GM18507 (cell line): ENCODE results near the gene FHL1.
"Not testable (repeated sequence)": the region's sequence is repeated elsewhere in the genome, so short reads cannot be mapped to it uniquely, and the experiment has no call there.

Experiments
- DNase-seq: peaks from one replicate; pipeline ENCODE4 v3.0.0; 2011; ENCODE audit warnings: low read depth; ENCODE audit not compliant: insufficient read length; ENCODE audit errors: extremely low spot score
- FAIRE-seq: peaks from 2 replicates; lab custom pipeline; 2011; peaks lifted over from hg19 to GRCh38; lab: Jason Lieb, UNC

Gene FHL1

GRCh38 chrX:136147315-136147901 lies at the start of gene FHL1:
FHL1 (plus strand) TSS chrX:136147533.
- FAIRE-seq, result no peak
- no peak for DNase-seq

- FAIRE-seq (no peak), DNase-seq (no peak)
These were observed 49.2 kb upstream of the FHL1 start for GRCh38 chrX:136097871-136098805.

GRCh38 chrX:136104936-136105335 lies 42.4 kb upstream of the FHL1 start:
- DNase-seq, result no peak
- FAIRE-seq, result no peak

- no peak for FAIRE-seq
- no peak for DNase-seq
These were observed 40.3 kb upstream of the FHL1 start for GRCh38 chrX:136106920-136107528.

- not testable (repeated sequence) for DNase-seq, FAIRE-seq
These were observed 38.4 kb upstream of the FHL1 start for GRCh38 chrX:136108905-136109304.

- FAIRE-seq, result no peak
- no peak for DNase-seq
These were observed 35.0 kb upstream of the FHL1 start for GRCh38 chrX:136112286-136112685.

- no peak for DNase-seq
- no peak for FAIRE-seq
These were observed 34.6 kb upstream of the FHL1 start for GRCh38 chrX:136112778-136113177.

GRCh38 chrX:136115126-136115903 lies 32.0 kb upstream of the FHL1 start:
- FAIRE-seq (no peak), DNase-seq (no peak)

- DNase-seq, result no peak
- no peak for FAIRE-seq
These were observed 31.4 kb upstream of the FHL1 start for GRCh38 chrX:136115904-136116297.

GRCh38 chrX:136121788-136122187 lies 25.5 kb upstream of the FHL1 start:
- no peak for FAIRE-seq

GRCh38 chrX:136122207-136122606 lies 25.1 kb upstream of the FHL1 start:
- no peak for FAIRE-seq
- DNase-seq, result no peak

More at GRCh38 chrX:136121788-136122187, 25.5 kb upstream of the FHL1 start:
- DNase-seq, result no peak

GRCh38 chrX:136125106-136125505 lies 22.2 kb upstream of the FHL1 start:
- FAIRE-seq, result no peak

GRCh38 chrX:136126371-136126770 lies 21.0 kb upstream of the FHL1 start:
- DNase-seq, result no peak
- FAIRE-seq, result no peak

More at GRCh38 chrX:136125106-136125505, 22.2 kb upstream of the FHL1 start:
- DNase-seq, result no peak

- DNase-seq (no peak), FAIRE-seq (no peak)
These were observed 20.4 kb upstream of the FHL1 start for GRCh38 chrX:136126872-136127406.

GRCh38 chrX:136128743-136129142 lies 18.6 kb upstream of the FHL1 start:
- FAIRE-seq, result no peak
- DNase-seq, result no peak

GRCh38 chrX:136130931-136131833 lies 16.2 kb upstream of the FHL1 start:
- DNase-seq, result no peak
- no peak for FAIRE-seq

GRCh38 chrX:136138939-136139338 lies 8.4 kb upstream of the FHL1 start:
- FAIRE-seq, result no peak
- DNase-seq, result no peak

- no peak for DNase-seq
- no peak for FAIRE-seq
These were observed 5.8 kb upstream of the FHL1 start for GRCh38 chrX:136141569-136141968.
